Fibroblast of upper back skin (primary cell): Measurements from ENCODE around the gene BOD1L1.

Experiments used
- DNase-seq: peaks from one replicate; pipeline ENCODE4 v3.0.0-alpha.2; 2013

BOD1L1 gene

DNA sequence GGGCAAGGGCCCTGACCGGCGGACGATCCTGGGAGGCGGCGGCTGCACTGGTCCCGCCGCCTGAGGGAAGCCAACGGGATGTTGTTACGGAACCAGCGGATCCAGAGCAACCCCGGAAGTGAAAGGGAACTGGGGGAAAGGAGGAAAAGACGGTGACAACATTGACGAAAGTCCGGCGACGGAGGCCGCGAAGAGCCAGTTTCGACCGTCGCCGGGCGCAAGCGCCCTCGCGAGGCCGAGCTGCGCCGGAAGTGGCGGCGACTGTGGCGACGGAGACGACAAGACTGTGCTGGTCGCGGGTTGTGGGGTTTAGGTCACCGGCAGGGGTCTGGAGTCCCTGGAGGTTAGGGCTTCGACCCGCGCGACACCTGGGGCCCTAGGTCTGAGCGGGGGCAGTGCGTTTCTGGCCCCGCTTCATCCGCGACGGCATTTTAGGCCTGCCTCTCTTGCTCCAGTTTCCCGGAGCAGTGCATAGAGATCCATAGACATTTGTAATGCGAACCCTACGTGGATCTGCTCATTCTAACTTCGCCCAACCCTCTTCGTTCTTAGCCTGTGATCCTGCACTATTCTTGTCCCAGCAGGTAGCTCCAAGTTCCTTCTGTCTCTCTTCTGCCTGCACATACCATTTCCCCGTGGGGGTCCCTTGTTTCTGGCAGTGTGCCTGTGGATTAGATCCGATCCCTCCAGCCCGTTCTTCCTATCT, at the start of gene BOD1L1:
Gene BOD1L1, minus strand, starts transcription at position 120 of the 706 bp plus-strand sequence. CDS start 138 bp downstream, outside the sequence.
- DNase-seq = peak; percentile 88

DNA sequence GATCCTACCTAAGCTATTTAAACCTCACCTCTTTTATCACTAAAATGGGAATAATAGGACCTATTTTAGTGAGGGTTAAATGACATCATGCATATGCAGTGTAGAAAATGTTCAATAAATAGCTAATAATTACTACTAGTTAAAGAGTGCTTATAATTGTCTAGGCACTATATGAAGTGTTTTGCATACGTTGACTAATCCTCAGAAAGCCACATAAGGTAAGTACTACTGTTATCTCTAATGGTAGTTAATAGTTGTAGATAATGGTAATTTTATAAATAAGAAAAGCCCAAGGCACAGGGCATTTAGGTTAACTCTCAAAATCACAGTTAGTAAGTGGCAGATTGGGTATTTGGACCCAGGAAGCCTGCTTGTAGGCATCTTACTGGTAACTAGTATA, 47.4 kb upstream of the BOD1L1 start:
- no peak for DNase-seq

DNA sequence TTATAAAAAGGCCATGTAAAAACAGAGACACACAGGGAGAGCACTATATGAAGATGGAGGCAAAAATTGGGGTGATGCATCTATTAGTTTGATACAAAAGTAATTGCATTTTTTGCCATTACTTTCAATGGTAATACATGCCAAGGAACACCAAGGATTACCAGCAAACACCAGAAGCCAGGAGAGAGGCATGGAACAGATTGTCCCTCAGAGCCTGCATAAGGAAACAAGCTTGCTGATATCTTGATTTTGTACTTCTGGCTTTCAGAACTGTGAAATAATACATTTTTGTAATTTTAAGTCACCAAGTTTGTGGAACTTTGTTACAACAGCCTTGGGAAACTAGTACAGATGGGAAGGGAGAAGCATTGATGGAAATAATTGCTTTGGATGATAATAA, 45.6 kb upstream of the BOD1L1 start:
- DNase-seq = no peak

DNA sequence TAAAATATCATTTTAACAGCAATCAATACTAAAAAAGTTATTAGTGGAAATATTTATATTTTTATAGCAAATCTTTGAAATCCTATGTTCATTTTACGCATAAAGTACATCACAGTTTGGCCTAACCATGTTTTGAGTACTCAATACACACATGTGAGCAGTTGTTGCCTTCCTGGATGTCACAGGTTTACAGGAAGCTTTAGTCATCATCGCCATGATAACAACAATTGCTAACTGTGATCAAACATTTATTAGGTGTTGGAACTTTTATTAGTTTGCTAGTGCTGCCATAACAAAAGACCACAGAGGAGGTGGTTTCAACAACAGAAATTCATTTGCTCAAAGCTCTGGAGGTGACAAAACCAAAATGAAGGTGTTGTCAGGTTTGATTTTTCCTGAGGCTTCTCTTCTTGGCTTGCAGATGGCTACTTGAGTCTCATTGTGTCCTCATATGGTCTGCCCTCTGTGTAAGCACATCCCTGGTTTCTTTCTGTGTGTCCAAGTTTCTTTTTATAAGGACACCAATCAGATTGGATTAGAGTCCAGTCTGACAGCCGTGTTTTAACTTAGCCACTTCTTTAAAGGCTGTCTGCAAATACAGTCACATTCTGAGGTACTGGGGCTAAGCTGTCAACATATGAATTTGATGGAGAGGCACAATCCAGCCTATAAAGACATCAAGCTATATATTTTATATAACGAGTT, 43.1 kb upstream of the BOD1L1 start:
- DNase-seq = no peak

DNA sequence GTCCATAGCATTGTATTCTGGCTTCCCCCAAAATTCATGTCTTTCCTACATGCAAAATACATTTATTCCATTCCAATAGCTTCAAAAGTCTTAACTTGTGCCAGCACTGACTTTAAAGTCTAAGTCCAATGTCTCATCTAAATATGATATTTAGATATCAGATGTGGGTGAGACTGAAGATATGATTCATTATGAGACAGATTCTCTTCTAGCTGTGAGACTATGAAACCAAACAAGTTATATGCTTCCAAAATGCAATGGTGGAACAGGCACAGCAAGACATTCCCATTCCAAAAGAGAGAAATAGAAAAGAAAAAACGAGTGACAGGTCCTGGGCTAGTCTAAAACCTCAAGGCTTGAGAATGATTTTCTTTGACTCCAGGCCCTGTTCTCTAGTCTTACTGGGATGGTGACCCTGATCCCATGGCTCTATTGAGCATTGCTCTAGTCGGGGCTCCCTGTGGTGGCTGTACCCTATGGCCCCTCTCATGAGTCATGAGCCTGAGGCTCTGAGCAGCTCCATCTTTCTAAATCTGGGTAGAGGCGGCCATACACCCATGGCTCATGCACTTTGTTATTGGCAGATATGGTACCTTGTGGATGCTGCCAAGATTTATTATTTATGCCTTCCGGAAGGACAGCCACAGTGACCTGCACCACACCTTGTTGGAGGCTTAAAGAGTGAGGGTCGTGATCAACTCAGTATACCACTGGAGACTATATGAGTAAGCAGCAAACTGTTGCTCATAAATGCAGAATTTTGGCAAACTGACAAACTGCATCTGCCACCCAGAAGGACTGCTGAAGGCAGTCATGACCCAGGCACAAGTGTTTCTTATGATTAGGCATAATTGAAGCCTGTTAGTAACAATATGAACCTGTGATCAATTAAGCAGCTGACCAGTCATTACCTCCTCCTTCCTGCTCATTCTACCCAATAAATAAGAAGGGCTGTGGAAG, 38.5 kb upstream of the BOD1L1 start:
- no peak for DNase-seq

DNA sequence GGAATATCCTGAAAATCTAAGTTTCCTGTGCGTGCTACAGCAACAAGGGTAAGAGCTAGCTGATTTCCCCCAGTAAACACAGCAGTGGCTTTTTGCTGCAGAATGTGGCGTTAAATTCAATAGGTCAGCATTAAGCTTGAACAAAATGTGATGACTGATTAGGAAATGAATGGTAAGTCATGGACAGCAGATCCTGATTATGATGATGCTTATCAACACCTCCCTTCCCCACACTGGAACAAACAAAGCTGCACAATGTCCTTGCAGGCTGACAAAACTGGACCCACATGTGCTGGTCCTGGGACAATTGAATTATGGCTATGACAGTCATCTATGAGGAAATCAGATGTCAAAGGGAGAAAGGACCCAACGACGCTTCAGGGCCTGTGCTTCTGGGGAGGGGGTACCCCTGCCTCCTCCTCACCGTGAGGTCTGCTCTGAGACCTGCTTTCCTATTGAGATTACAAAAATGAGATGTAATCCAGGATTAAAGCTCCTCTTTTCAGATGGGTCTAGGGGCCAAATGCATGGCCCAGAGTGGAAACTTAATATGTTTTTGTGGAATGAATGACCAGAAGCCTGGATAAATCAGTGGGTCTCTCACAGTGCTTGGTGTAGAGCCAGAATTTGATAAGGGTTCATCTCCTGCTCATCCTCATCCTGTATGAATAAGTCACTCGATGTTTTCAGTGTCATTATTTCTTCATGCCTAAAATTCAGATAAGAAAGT, 32.0 kb upstream of the BOD1L1 start:
- DNase-seq = no peak

DNA sequence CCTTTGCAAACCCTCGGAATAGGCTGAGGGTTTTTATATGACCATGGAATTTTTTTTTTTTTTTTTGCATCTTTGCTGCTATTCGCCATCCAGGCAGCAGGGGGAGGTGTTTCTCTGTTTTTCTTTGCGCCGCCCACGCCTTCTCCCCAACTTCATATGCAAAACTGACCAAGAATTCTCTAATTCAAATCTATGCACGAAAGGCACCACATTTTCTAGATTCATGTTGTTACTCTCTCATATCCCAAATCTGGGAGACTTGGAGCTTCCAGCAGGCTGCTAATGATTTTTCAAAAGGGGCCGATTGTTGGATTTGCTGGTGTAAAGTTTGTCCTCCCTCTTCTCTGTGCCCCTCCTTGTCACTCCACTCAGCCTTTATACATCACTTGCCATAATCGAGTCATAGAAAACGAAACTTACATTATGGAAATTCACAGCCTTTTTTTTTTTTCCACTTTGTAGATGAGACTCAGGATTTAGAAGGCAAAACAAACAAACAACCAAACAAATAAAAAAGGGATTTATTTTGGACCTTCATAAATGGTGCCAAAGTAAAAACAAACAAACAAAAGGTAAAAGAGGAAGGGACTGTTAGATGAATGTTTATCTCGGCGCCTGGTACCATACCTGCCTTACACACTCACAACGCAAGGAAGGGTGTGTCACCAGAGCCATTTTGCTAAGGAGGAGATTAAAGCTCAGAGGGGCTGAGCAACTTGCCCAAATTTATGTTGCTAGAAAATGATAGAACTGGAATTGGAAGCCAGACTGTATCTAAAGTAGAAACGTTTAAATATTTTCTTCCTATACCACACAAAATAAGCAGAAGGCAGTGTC, 29.3 kb upstream of the BOD1L1 start:
- DNase-seq = peak; percentile 68

DNA sequence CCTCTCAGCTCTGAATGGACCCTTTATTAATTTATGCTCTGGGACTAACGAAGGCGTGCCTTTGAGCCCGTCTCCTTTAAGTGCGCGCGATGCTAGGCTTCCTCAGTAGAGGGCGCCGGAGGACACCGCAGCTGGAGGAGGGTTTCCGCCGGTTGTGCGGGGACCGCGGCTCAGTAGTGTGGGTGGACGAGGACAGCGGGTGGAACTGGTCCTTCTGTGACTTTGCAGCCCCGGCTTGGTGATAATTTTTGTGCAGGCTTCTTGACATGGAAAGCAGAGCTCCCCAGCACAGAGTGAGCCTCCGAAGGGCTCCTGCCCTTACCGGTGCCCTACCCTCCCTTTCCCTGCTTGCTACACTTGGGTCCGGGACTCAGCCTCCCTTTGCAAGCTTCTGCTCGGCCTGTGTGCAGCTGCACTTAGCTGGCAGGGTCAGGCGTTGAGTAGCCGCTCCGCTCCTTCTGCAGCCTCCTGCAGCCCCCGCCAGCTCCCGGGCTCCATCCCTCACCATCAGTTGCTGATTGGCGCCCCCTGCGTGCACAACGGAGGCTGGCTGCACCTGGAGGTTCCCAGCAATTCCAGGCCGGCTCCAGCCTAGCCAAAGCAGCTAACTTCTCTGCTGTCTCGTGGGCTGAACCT, 26.8 kb upstream of the BOD1L1 start:
- peak; percentile 64 for DNase-seq

DNA sequence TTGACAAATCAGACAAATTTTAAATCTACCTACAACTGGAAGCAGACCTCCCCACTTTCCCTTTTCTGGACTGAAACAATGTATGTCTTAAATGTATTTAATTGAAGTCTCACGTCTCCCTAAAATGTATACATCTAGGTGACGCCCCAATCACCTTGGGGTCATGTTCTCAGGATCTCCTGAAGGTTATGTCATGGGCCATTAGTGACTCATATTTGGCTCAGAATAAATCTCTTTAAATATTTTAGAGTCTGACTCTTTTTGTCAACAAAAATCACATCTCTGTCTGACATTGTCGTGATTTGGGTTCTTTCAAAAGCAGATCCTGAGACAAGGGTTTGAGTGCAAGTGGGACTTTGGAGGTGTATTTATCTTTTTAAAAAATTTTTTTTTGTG, 26.2 kb upstream of the BOD1L1 start:
- DNase-seq = no peak

DNA sequence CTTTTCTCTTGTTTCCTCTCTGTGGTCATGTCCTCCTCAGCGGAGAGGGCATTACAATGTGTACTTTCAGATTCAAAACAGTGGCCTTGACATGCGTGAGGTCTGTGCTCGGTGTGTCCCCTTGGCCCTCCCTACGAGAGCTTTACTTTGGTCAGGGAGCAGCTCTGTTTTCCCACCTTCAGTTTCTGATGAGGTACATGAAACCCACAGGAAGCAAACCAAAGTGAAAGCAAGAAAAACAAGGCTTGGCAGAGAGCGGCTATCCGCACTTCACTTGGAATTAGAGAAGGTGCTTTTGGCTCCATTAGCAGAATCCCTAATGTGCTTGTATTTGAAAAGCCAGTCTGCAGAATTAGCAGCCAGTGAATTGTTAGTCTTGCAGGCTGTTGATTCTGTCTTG, 19.5 kb upstream of the BOD1L1 start:
- no peak for DNase-seq

DNA sequence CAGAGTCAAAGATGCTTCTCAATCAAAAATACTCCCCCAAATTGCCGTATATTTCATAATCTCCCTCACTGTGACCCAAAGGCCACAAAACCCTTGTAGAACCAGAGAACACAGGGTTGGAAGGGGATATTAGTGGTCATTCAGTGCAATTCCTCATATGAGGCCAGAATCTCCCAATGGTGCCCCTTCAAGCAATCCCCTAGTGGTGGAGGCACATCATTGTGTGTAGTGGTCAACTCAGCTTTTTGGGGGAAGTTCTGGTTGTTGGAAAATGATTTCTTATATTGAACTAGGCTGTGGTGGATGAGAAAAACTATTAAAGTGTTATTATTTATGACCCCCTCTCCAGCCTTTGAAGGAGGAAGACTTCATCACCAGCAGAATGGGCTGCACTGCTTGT, 17.6 kb upstream of the BOD1L1 start:
- DNase-seq = no peak

DNA sequence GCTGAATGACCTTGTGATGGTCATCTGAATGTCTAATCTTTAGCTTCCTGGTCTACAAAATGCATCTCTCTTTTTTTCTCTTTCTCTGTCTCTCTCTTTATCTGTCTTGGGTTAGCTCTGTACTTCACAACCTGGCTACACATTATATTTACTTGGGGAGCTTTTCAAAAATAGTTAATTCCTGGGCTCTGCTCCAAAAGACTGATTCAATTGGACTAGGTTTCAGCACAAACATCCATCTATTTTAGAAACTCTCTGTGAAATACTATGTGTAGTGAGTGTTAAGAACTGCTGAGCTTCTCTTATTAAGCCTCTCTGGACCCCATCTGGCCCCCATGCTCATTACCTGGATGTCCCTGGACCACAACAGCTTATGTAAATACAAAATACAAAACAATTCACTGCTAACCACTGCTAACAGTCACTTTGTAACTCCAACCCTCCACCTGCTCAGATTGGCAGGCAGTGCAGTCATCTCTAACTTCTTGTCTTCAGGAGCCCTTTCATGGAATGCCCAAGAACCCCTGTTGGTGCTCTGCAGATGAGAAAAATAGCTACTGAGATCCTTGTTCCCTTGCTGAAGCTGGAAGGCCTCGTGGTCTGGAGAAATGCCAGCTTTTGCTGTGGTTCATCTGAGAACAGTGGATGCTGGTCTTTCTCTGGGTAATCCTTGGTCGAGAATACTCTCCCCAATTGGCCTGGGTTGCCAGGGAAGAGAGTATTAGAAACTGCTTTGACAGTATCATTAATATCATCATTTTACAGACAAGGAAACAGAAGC, 14.8 kb upstream of the BOD1L1 start:
- DNase-seq = peak; percentile 67

DNA sequence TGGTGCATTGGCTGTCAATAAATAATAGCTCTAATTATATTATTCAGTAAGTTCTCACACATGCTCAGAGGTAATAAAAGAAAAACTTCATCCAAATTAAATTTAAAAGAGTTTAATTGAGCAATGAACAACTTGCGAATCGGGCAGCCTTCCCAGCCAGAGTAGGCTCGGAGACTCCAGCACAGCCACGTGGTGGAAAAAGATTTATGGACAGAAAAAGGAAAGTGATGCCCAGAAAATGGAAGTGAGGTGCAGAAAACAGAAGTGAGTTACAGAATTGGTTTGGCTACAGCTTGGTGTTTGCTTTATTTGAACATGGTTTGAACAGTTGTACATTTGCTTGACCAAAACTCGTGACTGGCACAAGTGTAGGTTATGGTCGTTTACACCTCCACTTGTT, 13.6 kb upstream of the BOD1L1 start:
- no peak for DNase-seq

DNA sequence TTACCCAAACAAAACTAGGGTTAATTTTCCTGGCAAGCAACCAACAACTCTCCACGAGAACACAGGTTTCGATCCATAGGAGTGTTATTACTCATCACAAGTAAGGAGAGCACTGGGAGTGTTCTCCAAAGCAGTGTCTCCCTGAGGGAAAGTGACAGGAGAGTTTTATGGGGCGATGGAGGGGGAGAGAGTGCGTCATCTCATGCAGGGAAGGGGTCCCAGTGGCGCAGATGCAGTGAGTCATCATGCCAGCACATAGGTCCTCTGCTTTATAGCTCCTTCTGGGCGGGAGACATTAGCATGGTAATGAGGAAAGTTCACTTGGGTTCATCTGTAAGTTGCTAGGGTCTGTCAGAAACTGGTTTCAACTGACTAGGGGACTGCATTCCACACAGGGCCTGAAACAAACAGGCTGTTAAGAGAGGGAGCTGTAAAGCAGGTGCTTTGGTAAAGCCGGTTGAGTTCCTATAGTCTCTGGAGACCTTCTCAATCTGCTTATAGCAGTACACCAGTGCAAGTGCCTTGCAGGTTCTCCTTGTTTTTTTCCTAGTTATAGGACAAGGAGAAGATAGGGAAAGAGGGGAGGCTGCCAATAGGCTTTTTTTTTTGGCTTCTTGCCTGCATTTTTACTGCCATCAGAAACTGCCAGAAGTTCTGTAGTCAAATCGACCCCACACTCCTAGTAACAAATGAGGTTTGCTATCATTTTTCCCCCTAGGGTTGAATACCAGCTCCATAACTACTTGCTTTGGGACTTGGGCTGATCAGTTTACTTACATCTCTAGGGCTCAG, 12.8 kb upstream of the BOD1L1 start:
- DNase-seq = peak; percentile 77

DNA sequence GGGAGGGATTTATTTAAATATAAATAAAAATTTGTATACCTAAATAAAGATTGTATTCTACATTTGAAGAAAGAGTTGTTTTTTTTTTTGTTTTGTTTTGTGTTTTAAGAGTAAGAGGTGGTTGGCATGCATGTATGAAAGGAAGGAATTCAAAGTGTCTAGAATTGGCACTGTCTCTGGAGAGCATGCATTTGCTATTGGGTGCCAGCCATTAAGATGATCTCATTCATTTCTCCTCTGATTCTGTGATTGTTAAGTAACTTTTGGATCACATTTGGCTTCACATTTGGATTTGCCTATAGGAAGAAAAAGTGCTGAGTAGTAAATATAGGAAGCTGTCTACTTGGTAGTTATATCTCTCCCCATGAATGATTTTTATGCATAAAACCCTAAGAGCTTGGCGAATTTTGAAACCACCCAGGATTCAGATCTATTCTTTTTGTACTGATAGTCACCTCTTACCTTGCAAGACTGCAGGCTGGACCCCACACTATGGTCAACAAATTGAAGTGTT, 7.8 kb upstream of the BOD1L1 start:
- no peak for DNase-seq

DNA sequence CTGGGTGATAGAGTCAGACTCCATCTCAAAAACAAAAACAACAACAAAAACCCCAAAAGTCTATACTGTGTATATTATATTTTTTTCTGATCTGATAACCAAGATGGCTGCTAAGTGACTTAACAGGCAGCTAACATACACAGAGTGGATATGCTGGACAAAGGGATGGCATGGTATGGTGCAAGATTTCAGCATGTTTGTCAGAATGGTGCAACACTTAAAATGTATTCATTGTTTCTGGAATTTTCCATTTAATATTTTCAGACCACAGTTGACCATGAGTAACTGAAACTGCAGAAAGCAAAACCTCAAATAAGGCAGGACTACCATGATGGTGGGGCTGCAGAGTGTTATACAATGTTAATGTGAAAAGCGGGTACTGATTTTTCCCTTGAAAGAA, 6.1 kb upstream of the BOD1L1 start:
- no peak for DNase-seq

DNA sequence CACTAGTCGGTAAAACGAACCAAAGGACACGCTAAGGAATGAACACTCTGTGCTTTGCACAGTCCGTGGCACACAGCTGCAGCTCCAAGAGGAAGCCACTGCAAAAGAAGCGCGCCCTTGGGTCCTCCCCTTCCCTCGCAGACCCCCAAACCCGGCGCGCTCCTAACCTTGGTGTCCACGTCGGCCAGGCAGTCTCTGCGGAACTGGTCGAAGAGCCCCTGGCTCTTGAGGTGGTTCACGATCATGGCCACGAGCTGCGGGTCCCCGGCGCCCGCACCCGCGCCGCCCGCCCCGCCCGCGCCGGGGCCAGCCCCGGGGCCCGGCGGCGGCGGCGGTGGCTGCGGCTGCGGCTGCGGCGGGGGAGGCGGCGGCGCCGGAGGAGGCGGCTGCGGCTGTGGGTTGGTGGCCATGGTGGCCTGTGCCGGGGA, 333 bp downstream of the BOD1L1 start:
- no peak for DNase-seq

DNA sequence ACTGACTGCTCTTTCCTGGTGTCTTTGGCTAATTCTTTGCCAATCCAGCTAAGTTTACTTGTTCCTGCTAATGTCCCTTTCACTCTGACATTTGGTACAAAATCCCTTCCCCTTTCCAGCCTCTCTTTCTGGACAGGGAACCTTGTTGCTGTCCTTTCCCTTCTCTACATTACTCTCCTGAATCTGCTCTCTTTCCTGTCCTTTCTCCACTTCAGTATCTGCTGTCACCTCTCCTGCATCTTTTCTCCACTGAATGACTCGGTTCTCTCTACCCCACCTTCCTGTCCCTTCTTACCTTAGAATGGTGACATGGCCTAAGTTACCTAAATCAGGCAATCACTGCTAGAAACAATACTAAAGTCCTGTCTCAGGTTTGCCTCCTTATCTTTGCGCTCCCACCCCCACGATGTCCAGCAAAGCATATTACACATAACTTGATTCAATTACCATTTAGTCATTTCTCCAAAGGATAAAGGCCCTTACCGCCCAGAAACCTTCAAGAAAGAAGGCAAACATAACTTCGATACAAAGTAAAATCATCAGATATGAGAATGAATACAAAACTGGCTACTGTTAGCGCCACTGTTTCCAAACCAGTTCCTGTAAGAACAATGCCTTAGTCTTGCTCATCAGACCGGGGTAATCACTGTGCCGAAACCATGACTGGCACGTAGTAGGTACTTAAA, 890 bp downstream of the BOD1L1 start:
- DNase-seq = no peak
